ENCODE measurements around the gene SCLT1.

DNA sequence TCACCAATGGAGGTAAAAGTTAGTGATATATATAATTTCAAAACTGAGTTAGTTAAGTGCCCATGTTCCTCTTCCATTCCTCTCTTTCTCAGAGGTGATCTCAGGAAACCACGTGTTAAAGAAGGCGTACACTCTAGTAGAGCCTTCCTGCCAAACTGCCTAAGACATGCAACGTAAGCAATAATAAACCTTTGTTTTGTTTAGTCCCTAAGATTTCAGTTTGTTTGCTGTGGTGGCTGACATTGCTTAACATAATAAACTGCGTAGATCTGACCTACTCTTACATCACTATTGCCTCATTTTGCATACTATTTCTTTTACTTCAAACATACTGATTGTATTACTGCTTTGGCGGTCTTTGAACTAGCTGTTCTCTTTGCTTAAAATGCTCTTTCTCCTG lies 184.6 kb downstream of the SCLT1 start:
- TF ChIP-seq GATA2 (IDR thresholded peaks at IDR 0.05; ENCODE audit: low read depth, low read length) (no peak), GATA3 (IDR thresholded peaks at IDR 0.05; ENCODE audit: low read depth, low read length) (no peak)

Measured in SH-SY5Y (cell line).